GM21717 (cell line): ENCODE results near the gene MTHFD1L.
"Not testable (repeated sequence)": the region's sequence is repeated elsewhere in the genome, so short reads cannot be mapped to it uniquely, and the experiment has no call there.

Experiments
- ATAC-seq: cut with Tn5 transposase; IDR thresholded peaks from one replicate; pipeline ENCODE4 v1.9.1; 2021; ENCODE audit warnings: mild to moderate bottlenecking, moderate library complexity; ENCODE audit not compliant: unreplicated experiment

The MTHFD1L gene

GRCh38 chr6:151063842-151064647 is 198.5 kb downstream of the MTHFD1L start:
- ATAC-seq: no peak

DNA sequence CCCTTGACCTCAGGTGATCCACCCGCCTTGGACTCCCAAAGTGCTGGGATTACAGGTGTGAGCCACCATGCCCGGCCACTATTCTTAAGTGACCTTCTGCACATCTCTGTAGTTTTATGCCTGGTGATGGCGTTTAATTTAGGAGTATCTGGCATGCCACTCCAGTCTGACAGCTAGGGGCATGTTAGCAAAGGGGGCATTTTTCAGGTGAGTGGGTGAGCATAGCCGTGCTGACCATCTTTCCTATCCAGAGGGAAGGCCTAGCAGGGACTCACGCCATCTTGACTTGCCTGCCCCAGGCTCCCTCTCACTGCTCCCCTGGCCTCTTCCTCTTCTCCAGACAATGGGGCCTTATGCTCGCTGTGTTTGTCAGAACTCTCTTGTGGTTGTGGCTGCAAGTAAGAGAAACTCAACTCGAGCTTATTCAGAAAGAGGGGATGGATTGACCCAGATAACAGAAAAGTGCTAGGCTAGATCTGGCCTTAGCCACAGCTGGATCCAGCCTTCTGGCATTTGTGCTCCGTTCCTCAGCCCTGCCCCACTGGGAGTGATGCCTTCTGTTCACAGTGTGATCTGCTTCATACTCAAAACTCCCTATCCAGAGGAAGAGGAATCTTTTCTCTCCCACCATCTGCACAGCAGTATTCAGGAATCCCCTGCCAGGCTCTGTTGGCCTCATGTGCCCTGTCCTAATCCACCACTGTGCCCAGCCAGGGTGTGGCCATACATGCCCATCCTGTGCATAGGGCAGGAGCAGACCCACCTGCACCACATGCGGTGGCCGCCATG is 199.7 kb downstream of the MTHFD1L start:
- no peak for ATAC-seq

DNA sequence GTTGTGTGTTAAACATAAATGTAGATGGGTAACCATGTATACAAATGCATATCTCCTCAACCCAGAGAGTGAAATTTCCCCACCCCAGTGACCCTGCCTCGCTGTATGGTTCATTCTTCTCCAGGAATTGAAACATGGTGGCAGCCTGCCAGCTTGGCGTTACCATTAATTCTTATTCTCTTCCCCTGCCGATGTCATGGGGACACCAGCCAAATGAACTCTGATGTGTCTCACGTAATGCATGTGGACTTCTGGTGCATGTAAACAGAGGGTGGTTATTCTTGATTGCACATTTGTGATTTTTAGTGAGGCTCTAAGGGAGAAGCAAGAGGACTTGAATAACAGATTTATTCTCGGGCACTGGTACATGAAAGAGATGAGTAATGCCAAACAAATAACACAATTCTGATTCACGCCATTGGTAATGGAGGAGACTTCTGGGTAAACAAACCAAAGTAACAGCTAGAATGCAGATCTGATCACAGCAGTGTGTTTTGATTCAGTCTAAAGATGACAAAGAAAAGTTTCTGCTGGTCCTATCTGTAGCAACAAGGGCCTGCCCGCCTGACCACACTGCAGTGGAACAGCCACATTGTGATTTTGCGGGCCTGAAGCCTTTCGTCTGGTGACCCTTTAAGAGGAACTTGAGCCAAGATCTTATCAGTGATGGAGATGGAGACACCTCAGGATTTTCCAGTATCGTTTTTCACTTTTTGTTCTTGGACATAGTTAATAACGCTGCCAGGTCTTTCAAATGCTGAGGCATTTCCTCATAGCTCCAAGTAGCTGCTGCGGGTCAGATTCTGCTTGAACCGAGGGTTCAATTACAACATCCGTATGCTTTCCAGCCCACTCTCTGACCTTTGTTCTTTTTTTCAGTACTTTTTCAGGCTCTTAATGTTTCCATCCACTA is 202.4 kb downstream of the MTHFD1L start:
- ATAC-seq: no peak

- ATAC-seq: no peak
Observed at GRCh38 chr6:151068761-151069312, 203.3 kb downstream of the MTHFD1L start.

DNA sequence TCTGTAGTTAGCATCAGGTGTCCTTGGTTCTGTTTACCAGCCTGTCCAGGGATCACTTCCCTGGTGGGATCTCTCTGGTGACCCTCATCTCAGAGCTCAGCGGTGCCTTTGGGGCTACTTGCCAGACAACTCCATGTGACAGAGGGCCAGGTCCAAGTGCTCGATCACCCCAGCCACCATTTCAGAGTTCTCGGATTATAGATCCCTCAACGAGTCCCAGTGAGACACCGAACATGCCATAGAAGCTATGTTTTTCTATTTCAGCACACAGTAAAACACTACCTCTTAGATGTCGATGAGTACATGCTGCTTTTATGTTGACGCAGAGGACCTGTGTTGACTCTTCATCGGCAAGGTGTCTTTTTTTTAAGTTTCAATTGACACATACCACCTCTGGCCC is 204.1 kb downstream of the MTHFD1L start:
- no peak for ATAC-seq

DNA sequence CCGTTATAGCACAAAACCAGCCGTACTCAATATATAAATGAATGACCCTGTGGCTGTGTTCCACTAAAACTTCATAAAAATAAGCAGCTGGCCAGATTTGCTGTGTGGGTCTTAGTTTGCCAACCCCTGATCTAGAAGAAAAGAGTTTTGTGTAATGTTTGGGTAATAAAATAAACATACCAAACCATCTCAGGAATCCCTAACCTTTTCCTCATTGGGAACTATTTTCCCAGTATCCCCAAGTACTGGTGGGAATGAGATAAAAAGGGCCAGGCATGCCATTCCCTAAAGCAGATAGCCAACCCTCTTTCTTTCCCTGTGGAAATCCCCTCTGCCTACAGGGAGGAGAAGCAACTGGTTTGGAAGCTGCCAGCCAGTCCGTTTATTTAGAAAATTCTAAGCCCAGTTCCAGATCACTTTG is 205.1 kb downstream of the MTHFD1L start:
- no peak for ATAC-seq

DNA sequence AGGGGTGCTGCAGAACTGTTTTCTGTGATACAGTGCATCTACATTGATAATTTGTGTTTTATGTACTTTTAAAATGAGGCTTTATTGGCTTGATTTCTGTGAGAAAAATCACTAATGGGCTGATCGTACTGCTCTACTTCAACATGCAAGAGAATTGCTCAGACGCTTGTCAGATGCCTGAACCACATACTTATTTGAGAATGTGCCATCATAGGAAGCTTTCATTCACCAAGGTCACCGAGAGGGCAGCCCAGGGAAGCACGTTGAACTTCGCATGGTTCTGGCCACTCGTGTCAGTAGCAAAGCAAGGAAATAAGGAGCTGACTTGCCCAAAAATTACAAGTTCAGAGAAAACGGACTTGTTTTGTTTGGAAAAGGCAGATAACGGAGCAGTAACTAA is 205.8 kb downstream of the MTHFD1L start:
- no peak for ATAC-seq

DNA sequence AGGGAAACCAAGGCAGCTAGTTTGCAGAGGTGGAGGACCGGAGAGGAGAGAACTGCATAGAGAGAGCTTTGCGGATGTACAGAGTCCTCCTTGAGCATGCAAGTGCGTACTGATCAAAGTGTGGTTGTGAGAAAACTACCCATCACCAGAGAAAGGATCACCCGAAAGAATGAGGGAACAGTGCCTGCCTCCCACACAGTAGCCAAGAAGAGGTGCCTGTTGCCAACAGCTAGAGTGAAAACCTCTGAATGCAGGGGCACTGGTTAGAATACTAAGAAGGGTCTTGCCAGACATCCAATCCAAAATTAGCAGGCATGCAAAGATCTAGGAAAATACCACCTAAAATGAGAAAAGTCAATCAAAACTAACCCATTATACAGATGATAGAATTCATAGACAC is 207.6 kb downstream of the MTHFD1L start:
- ATAC-seq: no peak

GRCh38 chr6:151073701-151074100 is 208.2 kb downstream of the MTHFD1L start:
- no peak for ATAC-seq

- ATAC-seq: no peak
Observed at GRCh38 chr6:151075005-151075404, 209.5 kb downstream of the MTHFD1L start.

DNA sequence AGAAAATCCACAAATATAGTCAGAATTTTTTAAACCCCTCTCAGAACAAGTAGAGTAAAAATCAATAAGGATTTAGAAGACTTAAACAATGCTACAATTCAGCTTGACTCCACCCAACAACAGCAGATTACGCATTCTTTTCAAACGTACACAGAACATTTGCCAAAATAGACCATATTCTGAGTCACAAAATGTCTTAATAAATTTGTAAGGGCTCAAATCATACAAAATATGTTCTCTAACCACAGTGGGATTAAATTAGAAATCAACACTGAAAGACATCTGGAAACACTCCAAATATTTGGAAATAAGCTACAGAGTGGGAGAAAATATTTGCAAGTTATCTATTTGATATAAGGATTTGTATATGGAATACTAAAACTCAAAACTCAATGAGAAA is 210.0 kb downstream of the MTHFD1L start:
- ATAC-seq: no peak

DNA sequence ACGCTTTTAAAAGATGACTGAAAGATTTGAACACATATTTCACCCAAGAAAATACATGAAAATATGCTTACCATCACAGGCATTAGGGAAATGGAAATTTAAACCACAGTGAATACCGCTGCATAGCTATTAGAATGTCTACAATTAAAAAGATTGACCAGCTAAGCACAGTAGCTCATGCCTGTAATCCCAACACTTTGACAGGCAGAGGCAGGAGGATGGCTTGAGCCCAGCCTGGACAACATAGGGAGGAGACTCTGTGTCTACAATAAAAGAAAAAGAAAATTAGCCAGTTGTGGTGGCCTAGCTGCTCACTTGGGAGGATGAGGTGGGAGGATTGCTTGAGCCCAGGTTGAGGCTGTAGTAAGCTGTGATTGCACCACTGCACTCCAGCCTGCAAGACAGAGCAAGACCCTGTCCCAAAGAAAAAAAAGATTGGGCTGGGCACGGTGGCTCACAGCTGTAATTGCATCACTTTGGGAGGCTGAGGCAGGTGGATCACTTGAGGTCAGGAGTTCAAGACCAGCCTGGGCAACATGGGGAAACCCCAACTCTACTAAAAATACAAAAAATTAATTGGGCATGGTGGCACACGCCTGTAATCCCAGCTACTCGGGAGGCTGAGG is 210.5 kb downstream of the MTHFD1L start:
- ATAC-seq: no peak

GRCh38 chr6:151078655-151079054 is 213.2 kb downstream of the MTHFD1L start:
- no peak for ATAC-seq

GRCh38 chr6:151081656-151082055 is 216.2 kb downstream of the MTHFD1L start:
- no peak for ATAC-seq

- ATAC-seq: no peak
Observed at GRCh38 chr6:151082079-151082478, 216.6 kb downstream of the MTHFD1L start.

DNA sequence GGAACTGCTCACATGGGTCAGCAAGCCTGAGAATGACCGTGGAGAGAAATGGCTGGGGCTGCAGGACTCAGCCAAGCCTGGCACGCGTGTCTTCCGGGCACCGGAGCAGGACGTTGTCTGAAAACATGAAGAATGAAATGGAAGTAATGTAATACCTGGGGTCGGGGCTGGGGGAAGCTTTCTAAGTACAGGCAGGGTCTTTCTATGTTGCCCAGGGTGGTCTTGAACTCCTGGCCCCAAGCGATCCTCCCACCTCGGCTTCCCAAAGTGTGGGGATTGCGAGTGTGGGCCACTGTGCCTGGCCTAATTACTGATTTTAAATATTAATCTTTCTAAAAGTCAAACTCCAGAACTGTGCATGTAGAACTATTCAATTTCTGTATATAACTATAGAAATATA is 218.8 kb downstream of the MTHFD1L start:
- ATAC-seq: no peak

DNA sequence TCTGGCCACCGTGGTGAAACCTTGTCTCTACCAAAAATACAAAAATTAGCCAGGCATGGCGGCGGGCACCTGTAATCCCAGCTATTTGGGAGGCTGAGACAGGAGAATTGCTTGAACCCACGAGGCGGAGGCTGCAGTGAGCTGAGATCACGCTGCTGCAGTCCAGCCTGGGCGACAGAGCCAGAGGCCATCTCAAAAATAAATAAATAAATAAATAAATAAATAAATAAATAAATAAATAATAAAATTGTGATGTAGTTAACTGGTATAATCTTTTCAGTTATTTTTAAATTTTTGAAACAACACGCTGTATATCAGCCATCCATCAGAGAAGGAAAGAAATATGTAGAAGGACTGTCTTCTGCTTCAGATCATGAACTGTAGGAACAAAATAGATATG is 221.6 kb downstream of the MTHFD1L start:
- not testable (repeated sequence) for ATAC-seq

GRCh38 chr6:151087861-151088598 is 222.5 kb downstream of the MTHFD1L start:
- no peak for ATAC-seq

DNA sequence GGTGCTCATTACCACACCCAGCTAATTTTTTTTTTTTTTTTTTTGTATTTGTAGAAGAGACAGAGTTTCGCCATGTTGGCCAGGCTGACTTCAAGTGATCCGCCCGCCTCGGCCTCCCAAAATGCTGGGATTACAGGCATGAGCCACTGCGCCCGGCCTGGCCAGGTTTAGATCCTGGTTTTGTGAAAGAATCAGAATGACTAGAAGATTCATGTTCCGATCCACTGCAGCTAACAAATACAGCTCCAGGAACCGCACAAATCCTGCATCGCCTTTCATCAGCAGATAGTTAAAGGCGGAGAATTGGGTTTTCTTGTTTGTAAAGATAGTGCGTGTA is 223.1 kb downstream of the MTHFD1L start:
- no peak for ATAC-seq

DNA sequence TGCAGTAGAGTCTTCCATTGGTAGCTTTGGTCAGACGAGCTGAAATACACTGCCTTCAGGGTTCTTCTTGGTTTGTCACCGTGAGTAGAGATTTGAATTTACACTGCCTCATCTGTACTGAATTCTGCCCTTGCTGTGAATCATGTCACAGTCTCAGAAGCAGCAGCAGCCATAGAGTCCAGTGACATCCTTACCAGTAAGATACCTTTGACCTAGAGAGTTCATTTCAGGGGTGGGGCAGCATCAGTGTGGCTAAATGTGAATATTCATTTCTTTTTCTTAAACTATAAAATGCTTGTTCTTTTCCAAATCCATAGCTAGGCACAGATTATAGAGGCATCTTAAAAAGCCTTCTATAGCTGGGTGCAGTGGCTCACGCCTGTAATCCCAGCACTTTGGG is 223.5 kb downstream of the MTHFD1L start:
- ATAC-seq: no peak
